SJCRH30 (cell line): Measurements from ENCODE around the gene CDC25A. TPM values are rescaled to one million over a fixed set of nuclear protein-coding genes. Genes with fewer than 3 reads are reported as not detected.

Experiments used
- DNase-seq, 2 experiments: peaks; one replicate each; pipeline ENCODE4 v3.0.0-alpha.2; 2015 to 2020
- H3K27ac ChIP-seq: fragments of 250-450 bp; sonication (Bioruptor Pico); 2 replicates; pipeline ENCODE4 v1.5.1; 2020; ENCODE audit warnings: mild to moderate bottlenecking, moderate library complexity
- H3K27me3 ChIP-seq: fragments of 250-450 bp; sonication (Bioruptor Pico); 2 replicates; pipeline ENCODE4 v1.5.1; 2020; ENCODE audit warnings: mild to moderate bottlenecking, moderate library complexity
- H3K36me3 ChIP-seq: fragments of 250-450 bp; sonication (Bioruptor Pico); 2 replicates; pipeline ENCODE4 v1.5.1; 2020; ENCODE audit warnings: mild to moderate bottlenecking, moderate library complexity
- H3K4me1 ChIP-seq: fragments of 250-450 bp; sonication (Bioruptor Pico); 2 replicates; pipeline ENCODE4 v1.5.1; 2020; ENCODE audit warnings: mild to moderate bottlenecking, moderate library complexity
- H3K4me3 ChIP-seq: fragments of 250-450 bp; sonication (Bioruptor Pico); 2 replicates; pipeline ENCODE4 v1.5.1; 2020; ENCODE audit warnings: mild to moderate bottlenecking, moderate library complexity
- H3K9me3 ChIP-seq: fragments of 250-450 bp; sonication (Bioruptor Pico); replicated peaks from 2 replicates; pipeline ENCODE4 v1.5.1; 2020; ENCODE audit warnings: mild to moderate bottlenecking, moderate library complexity
- total RNA-seq: library from RNA; depleted of rRNA; stranded (reverse); fragments of >200 nt; shearing (Covaris generic); gene quantifications from 2 replicates; pipeline ENCODE4 v1.2.3, GENCODE V29; 2014

CDC25A gene
- total RNA-seq, 1 experiment from 2014 or later: 92.0 TPM

GRCh38 chr3:48141604-48142137 lies 46.5 kb downstream of the CDC25A start:
- Histone ChIP-seq H3K9me3 (no peaks in the 10 kb centered on the region), H3K36me3 (no peaks in the 10 kb centered on the region), H3K27me3 (no peaks in the 10 kb centered on the region), H3K4me3 (no peak overlapping the region), H3K27ac (no peak overlapping the region), H3K4me1 (no peaks in the 10 kb centered on the region; the same call in 1 of the 2 replicates)
- no peak for DNase-seq

- no peaks in the 10 kb centered on the region for H3K27me3 ChIP-seq
- H3K27ac ChIP-seq: no peak overlapping the region
- H3K36me3 ChIP-seq: no peaks in the 10 kb centered on the region
- no peak for DNase-seq
- H3K4me1 ChIP-seq: no peaks in the 10 kb centered on the region; the same call in 1 of the 2 replicates
- no peak overlapping the region for H3K4me3 ChIP-seq
- no peaks in the 10 kb centered on the region for H3K9me3 ChIP-seq
Measured at GRCh38 chr3:48140936-48141603, 47.1 kb downstream of the CDC25A start.

- Histone ChIP-seq H3K9me3 (no peaks in the 10 kb centered on the region), H3K4me1 (no peaks in the 10 kb centered on the region; the same call in 1 of the 2 replicates), H3K4me3 (peak overlapping the region; percentile 28), H3K27me3 (no peaks in the 10 kb centered on the region), H3K36me3 (no peaks in the 10 kb centered on the region), H3K27ac (peak overlapping the region; percentile 16; the same call in 1 of the 2 replicates)
- peak; percentile 68 to 80 for DNase-seq
Measured at GRCh38 chr3:48140336-48140757, 47.9 kb downstream of the CDC25A start.

- Histone ChIP-seq H3K27ac (no peak overlapping the region), H3K4me3 (no peak overlapping the region), H3K4me1 (no peaks in the 10 kb centered on the region; the same call in 1 of the 2 replicates), H3K36me3 (no peaks in the 10 kb centered on the region), H3K27me3 (no peaks in the 10 kb centered on the region), H3K9me3 (no peaks in the 10 kb centered on the region)
- no peak for DNase-seq
Measured at GRCh38 chr3:48137425-48137999, 50.7 kb downstream of the CDC25A start.

- no peak for DNase-seq
- H3K36me3 ChIP-seq: no peaks in the 10 kb centered on the region
- no peaks in the 10 kb centered on the region for H3K9me3 ChIP-seq
- H3K4me1 ChIP-seq: no peaks in the 10 kb centered on the region; the same call in 1 of the 2 replicates
- no peak overlapping the region for H3K27ac ChIP-seq
- H3K4me3 ChIP-seq: no peak overlapping the region
- H3K27me3 ChIP-seq: no peaks in the 10 kb centered on the region
Measured at GRCh38 chr3:48135552-48136495, 52.4 kb downstream of the CDC25A start.

GRCh38 chr3:48130321-48130904 lies 57.8 kb downstream of the CDC25A start:
- peak; percentile 74 to 75 for DNase-seq

GRCh38 chr3:48129921-48130320 lies 58.3 kb downstream of the CDC25A start:
- Histone ChIP-seq H3K9me3 (no peaks in the 10 kb centered on the region), H3K36me3 (no peaks in the 10 kb centered on the region), H3K27ac (peak overlapping the region; percentile 39), H3K27me3 (no peaks in the 10 kb centered on the region), H3K4me1 (peaks cover 9% of the 10 kb centered on the region), H3K4me3 (peak overlapping the region; percentile 26)
- peak in 1 of 2 experiments; percentile 16 for DNase-seq

More at GRCh38 chr3:48130321-48130904, 57.8 kb downstream of the CDC25A start:
- Histone ChIP-seq H3K36me3 (no peaks in the 10 kb centered on the region), H3K4me1 (peaks cover 9% of the 10 kb centered on the region), H3K27me3 (no peaks in the 10 kb centered on the region), H3K9me3 (no peaks in the 10 kb centered on the region), H3K4me3 (peak overlapping the region; percentile 26), H3K27ac (peak overlapping the region; percentile 39)

- no peak for DNase-seq
- Histone ChIP-seq H3K27me3 (no peaks in the 10 kb centered on the region), H3K4me1 (peaks cover 9% of the 10 kb centered on the region), H3K9me3 (no peaks in the 10 kb centered on the region), H3K27ac (no peak overlapping the region), H3K4me3 (no peak overlapping the region), H3K36me3 (no peaks in the 10 kb centered on the region)
Measured at GRCh38 chr3:48128774-48129173, 59.4 kb downstream of the CDC25A start.

- no peak for DNase-seq
- peaks cover 9% of the 10 kb centered on the region for H3K4me1 ChIP-seq
- no peak overlapping the region for H3K4me3 ChIP-seq
- H3K27me3 ChIP-seq: no peaks in the 10 kb centered on the region
- H3K27ac ChIP-seq: no peak overlapping the region
- no peaks in the 10 kb centered on the region for H3K36me3 ChIP-seq
- no peaks in the 10 kb centered on the region for H3K9me3 ChIP-seq
Measured at GRCh38 chr3:48125886-48126622, 62.2 kb downstream of the CDC25A start.

- peaks cover 7% of the 10 kb centered on the region for H3K4me1 ChIP-seq
- DNase-seq: no peak
- no peaks in the 10 kb centered on the region for H3K36me3 ChIP-seq
- no peak overlapping the region for H3K4me3 ChIP-seq
- no peak overlapping the region for H3K27ac ChIP-seq
- H3K9me3 ChIP-seq: no peaks in the 10 kb centered on the region
- H3K27me3 ChIP-seq: no peaks in the 10 kb centered on the region
Measured at GRCh38 chr3:48125013-48125705, 63.1 kb downstream of the CDC25A start.

- H3K4me1 ChIP-seq: peaks cover 2% of the 10 kb centered on the region; the same call in 1 of the 2 replicates
- no peak overlapping the region for H3K4me3 ChIP-seq
- no peaks in the 10 kb centered on the region for H3K27me3 ChIP-seq
Measured at GRCh38 chr3:48123346-48123745, 64.9 kb downstream of the CDC25A start.

GRCh38 chr3:48122504-48122903 lies 65.7 kb downstream of the CDC25A start:
- Histone ChIP-seq H3K27ac (no peak overlapping the region), H3K4me3 (no peak overlapping the region), H3K9me3 (no peaks in the 10 kb centered on the region), H3K36me3 (no peaks in the 10 kb centered on the region), H3K27me3 (no peaks in the 10 kb centered on the region), H3K4me1 (peaks cover 3% of the 10 kb centered on the region; the same call in 1 of the 2 replicates)
- no peak for DNase-seq

More at GRCh38 chr3:48123346-48123745, 64.9 kb downstream of the CDC25A start:
- H3K36me3 ChIP-seq: no peaks in the 10 kb centered on the region
- H3K9me3 ChIP-seq: no peaks in the 10 kb centered on the region
- no peak for DNase-seq
- no peak overlapping the region for H3K27ac ChIP-seq

- H3K27me3 ChIP-seq: no peaks in the 10 kb centered on the region
- no peaks in the 10 kb centered on the region for H3K9me3 ChIP-seq
- H3K4me1 ChIP-seq: peaks cover 3% of the 10 kb centered on the region; the same call in 1 of the 2 replicates
- DNase-seq: no peak
- no peaks in the 10 kb centered on the region for H3K36me3 ChIP-seq
- no peak overlapping the region for H3K27ac ChIP-seq
- no peak overlapping the region for H3K4me3 ChIP-seq
Measured at GRCh38 chr3:48120223-48120622, 68.0 kb downstream of the CDC25A start.
